ENCODE results near the gene FADS3.
A peak's percentile ranks its signal among the peaks of the same experiment; 100 is the strongest.

Gene FADS3

DNA sequence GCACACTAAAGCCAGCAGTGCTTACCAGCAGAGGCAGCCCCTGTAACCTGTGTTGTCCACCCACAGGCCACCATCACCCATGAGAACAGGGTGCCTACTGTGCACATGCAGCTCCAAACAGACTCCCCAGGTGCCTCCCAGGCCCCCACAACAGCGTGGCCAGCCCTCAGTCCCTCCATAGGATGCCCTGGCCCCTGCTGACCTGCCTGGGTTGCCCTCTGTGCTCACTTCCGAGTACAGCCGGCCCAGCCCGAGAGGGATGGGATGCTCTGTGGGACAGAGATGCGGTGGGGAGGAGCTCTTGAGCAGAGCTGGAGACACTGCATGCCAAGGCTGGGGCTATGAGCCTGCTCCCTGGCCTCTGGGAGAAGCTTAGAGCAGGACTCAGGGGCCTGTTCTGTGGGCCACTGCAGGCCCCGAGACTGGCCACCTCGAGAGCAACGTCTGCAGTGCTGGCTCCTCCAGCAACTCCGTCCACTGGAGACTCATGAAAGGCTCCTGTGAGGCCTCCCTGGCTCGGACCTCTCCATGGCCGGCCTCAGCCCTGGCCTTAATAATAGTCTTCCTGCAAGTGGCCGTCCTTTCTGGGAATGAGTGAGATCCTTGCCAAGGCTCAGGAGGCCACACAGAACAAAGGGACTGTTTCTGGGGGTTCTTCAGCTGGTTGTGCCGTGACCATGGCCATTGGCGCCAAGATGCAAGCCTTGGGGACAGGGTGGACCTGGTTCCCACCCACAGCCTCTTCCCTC, 36.2 kb downstream of the FADS3 start:
- no peak for DNase-seq

GRCh38 chr11:61854206-61854895, 37.0 kb downstream of the FADS3 start:
- DNase-seq, result no peak

DNA sequence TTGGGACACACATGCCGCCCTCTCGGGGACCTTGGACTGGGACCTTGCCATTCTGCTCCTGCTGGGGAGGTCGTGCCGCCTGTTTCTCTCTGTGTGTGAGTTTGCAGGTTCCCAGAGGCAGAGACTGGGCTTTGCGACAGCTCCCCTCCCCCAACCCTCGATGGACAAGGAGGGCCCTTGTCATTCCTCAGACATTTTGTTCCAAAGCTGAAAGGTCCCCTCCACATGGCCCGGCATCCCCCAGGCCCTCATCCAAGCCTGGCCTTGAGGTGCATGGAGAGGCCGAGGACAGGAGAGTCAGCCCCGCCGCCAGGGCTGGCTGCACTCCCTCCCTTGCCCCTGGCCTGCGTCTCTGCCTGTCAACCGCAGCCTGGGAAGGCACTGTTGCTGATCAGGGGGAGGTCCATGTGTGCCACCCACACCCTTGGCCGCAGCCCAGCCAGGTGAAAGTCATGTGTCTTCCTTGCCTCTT, 37.6 kb downstream of the FADS3 start:
- DNase-seq, result no peak

- no peak for DNase-seq
Measured at GRCh38 chr11:61851900-61852295, 39.4 kb downstream of the FADS3 start.

- DNase-seq, result no peak
Measured at GRCh38 chr11:61851113-61851899, 40.0 kb downstream of the FADS3 start.

GRCh38 chr11:61850687-61851086, 40.7 kb downstream of the FADS3 start:
- DNase-seq, result no peak

DNA sequence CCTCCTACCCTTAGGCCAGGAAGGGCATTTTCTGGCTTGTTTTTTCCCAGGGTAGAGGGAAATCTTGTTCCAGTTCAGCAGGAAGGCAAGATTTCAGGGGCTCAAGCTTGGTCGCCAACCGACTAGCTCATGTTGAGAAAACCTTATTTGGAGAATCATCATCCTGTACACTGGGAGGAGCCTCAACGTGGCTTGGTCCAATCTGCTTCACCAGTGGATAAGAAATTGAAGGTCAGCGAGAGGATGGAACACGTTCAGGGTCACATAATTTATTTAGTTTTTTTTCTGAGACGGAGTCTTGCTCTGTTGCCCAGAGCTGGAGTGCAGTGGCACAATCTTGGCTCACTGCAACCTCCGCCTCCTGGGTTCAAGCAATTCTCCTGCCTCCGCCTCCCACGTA, 42.7 kb downstream of the FADS3 start:
- no peak for DNase-seq

- no peak for DNase-seq
Measured at GRCh38 chr11:61847914-61848581, 43.3 kb downstream of the FADS3 start.

- no peak for DNase-seq
Measured at GRCh38 chr11:61846362-61847020, 44.9 kb downstream of the FADS3 start.

DNA sequence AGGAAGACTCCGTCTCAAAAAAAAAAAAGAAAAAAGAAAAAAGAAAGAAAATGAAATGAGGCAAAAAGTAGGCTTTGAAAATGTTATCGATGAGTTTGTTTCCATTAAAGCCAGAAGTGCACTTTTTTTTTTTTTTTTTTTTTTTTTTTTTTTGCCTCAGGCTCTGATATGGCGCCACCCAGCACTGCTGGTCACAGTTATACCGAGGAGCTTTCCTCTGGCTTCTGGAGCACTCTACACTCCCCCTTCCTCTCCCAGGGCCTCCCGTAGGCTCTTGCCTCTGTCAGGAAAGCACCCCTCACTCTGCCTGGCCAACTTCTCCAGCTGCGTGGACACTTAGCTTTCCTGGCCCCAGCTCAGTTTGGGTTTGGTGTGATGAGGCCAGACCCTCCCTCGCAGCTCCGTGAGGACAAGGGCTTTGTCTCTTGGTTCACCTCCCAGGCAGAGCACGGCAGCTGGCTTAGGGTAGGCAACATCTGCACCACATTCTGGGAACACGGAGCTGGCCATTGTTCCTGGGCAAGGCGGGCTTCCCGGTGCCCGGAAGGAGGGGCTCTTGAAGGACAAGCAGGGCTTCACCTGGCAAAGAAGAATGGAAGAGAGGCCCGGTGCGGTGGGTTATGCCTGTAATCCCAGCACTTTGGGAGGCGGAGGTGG, 46.3 kb downstream of the FADS3 start:
- DNase-seq, result no peak

- DNase-seq, result no peak
Measured at GRCh38 chr11:61842528-61842820, 48.9 kb downstream of the FADS3 start.

GRCh38 chr11:61841636-61842527, 49.5 kb downstream of the FADS3 start:
- no peak for DNase-seq

DNA sequence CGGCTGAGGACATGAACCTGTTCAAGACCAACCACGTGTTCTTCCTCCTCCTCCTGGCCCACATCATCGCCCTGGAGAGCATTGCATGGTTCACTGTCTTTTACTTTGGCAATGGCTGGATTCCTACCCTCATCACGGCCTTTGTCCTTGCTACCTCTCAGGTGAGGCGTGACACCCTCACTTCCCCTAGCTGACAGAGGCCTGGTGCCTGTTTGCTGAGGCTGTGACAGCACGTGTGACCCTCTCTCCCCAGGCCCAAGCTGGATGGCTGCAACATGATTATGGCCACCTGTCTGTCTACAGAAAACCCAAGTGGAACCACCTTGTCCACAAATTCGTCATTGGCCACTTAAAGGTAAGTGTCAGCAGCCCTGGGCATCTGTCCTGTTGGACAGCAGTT, 51.0 kb downstream of the FADS3 start:
- no peak for DNase-seq

- no peak for DNase-seq
Measured at GRCh38 chr11:61839742-61840141, 51.6 kb downstream of the FADS3 start.

- no peak for DNase-seq
Measured at GRCh38 chr11:61838921-61839320, 52.4 kb downstream of the FADS3 start.

DNA sequence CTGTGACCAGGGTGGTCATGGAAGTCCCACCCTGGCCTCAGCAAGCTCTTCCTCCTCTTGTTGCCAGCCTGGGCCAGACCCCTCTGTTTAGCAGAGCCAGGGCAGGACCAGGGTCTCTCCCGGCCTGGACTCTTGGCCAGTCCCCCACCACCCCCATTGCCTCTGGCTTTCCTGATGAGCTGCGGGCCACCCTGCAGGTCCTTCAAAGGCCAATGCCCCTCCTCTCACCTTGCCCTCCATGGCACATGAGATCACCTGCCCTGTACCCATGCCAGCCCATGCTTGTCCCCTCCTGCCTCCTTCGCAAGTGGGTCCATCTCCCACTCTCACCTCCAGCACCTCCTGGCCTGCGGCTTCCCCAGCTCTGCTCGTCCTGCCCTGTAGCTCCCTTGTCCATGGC, 52.8 kb downstream of the FADS3 start:
- no peak for DNase-seq

- no peak for DNase-seq
Measured at GRCh38 chr11:61837411-61838005, 53.8 kb downstream of the FADS3 start.

DNA sequence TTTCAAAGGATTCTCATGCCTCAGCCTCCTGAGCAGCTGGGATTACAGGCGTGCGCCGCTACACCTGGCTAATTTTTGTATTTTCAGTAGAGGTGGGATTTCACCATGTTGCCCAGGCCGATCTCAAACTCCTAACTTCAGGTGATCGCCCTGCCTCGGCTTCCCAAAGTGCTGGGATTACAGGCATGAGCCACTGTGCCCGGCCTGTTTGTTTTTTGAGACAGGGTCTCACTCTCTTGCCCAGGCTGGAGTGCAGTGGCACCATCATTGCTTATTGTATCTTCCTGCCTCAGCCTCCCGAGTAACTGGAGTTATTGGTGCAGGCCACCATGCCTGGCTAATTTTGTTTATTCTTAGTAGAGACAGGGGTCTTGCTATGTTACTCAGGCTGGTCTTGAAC, 55.2 kb downstream of the FADS3 start:
- DNase-seq, result no peak

DNA sequence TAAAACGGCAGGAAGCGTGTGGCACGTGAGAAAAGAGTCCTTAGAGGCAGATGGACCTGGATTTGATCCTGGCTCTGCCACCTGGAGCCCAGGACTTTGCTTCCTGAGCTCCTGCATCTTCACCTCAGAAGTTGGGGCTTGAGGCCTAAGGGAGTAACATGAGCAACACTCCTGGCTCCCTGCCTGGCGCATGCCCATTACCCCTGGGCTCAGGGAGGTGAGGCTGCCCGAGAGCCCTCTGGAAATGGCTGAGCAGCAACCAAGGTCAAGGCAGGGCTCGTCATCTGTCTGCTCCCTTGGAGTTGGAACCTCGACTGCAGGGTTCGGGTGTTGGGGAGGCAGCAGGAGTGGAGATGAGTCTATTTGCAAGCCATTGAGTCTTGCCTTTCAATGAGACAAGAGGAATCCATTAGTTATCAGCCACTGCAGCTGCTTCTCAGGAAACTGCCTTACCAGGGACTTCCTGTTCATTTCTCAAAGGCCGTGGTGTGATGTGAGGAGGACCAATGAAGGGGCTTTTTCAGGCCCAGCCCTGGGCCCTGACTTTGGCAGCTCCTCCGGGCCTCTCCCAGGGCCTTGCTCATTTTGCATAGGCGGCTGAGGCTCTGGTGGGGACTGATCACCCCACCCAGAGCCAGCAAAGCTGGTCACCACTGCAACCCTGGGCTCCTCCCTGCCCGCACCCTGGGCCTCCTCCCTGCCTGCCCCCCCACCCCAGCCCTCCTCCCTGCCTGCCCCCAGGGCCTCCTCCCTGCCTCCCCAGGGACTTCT, 56.9 kb downstream of the FADS3 start:
- peak; percentile 54 to 85 for DNase-seq

DNA sequence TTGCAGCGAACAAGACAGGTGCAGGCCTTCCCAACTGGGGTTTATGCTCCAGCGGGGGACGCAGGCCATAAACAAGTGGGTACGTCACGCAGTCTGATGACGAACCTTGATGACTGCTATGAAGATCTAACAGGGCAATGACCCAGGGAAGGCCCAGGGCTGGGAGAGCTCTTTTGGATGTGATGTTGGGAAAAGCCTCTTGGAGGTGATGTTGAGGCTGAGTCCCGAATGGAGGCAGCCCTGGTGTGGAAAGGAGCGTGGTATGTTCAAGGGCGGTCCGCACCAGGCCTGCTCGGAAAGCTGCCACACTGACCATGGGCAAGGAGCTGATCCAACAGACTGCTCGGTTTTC, 57.4 kb downstream of the FADS3 start:
- no peak for DNase-seq
